A673 (cell line): ENCODE measurements around the gene H2BK1.

Experiments
- EZH2 ChIP-seq: fragments of 200-600 bp; sonication (generic); IDR thresholded peaks from 2 replicates; pipeline ENCODE4 v1.6.1; 2017; ENCODE audit warnings: borderline replicate concordance, low read depth, mild to moderate bottlenecking, mixed read lengths, antibody characterized with exemption, low read length; ENCODE audit not compliant: poor library complexity, severe bottlenecking
- TF ChIP-seq, protein P1 (sequence below): fragments of 300-800, 200-600 bp; sonication (generic); conservative IDR thresholded peaks from 2 replicates; pipeline ENCODE4 v1.5.1; 2017; ENCODE audit warnings: low read depth, mild to moderate bottlenecking, antibody characterized with exemption, low read length, moderate library complexity, mixed read lengths

DNA sequence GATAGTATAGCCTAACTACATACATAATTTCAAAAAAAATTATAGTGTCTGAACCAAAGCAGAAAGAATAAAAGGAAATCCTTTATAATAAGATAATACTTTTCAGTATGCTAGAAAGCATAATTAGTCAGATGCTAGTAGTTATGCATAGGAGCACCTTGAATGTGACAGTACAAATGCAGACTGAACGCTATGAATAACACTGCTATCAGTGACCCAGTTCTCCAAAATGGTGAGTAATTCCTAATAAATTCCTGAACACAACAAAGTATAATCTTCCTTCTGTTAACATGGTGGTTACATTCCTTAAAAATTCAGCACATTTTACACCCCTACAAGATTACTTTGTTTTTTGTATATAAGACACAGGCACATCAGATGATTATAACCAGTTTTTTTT is 20.8 kb upstream of the H2BK1 start:
- TF ChIP-seq, protein P1, sequence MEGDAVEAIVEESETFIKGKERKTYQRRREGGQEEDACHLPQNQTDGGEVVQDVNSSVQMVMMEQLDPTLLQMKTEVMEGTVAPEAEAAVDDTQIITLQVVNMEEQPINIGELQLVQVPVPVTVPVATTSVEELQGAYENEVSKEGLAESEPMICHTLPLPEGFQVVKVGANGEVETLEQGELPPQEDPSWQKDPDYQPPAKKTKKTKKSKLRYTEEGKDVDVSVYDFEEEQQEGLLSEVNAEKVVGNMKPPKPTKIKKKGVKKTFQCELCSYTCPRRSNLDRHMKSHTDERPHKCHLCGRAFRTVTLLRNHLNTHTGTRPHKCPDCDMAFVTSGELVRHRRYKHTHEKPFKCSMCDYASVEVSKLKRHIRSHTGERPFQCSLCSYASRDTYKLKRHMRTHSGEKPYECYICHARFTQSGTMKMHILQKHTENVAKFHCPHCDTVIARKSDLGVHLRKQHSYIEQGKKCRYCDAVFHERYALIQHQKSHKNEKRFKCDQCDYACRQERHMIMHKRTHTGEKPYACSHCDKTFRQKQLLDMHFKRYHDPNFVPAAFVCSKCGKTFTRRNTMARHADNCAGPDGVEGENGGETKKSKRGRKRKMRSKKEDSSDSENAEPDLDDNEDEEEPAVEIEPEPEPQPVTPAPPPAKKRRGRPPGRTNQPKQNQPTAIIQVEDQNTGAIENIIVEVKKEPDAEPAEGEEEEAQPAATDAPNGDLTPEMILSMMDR: no peak
- no peak for TF ChIP-seq EZH2
